Endodermal cell (in vitro differentiated cells): ENCODE data around the gene TNS2. TPM values are rescaled to one million over a fixed set of nuclear protein-coding genes. Genes with fewer than 3 reads are reported as not detected.

ENCODE experiments used
- DNase-seq: peaks from one replicate; pipeline ENCODE4 v3.0.0-alpha.2; 2017
- H3K27ac ChIP-seq: 2 replicates; pipeline ENCODE4 v1.5.1; 2013; ENCODE audit warnings: mild to moderate bottlenecking, low read depth, low read length, moderate library complexity
- H3K27me3 ChIP-seq: 2 replicates; pipeline ENCODE4 v1.6.1; 2013; ENCODE audit warnings: mild to moderate bottlenecking, low read length, moderate library complexity; ENCODE audit not compliant: insufficient read depth, control insufficient read depth, poor library complexity, severe bottlenecking
- H3K36me3 ChIP-seq: 2 replicates; pipeline ENCODE4 v1.7.0; 2013; ENCODE audit warnings: mild to moderate bottlenecking, low read length, moderate library complexity; ENCODE audit not compliant: control insufficient read depth, insufficient read depth
- H3K4me1 ChIP-seq: one replicate; pipeline ENCODE4 v1.7.0; 2013; ENCODE audit warnings: low read length; ENCODE audit not compliant: control insufficient read depth, insufficient read depth
- H3K4me3 ChIP-seq: 2 replicates; pipeline ENCODE4 v1.5.1; 2013; ENCODE audit warnings: mild to moderate bottlenecking, low read length, moderate library complexity
- H3K9ac ChIP-seq: 2 replicates; pipeline ENCODE4 v1.6.1; 2013; ENCODE audit warnings: mild to moderate bottlenecking, low read length, moderate library complexity; ENCODE audit not compliant: poor library complexity, severe bottlenecking; ENCODE audit errors: extremely low read depth
- H3K9me3 ChIP-seq: 2 replicates; pipeline ENCODE4 v1.6.1; 2013; ENCODE audit warnings: mild to moderate bottlenecking, low read length, moderate library complexity; ENCODE audit not compliant: control insufficient read depth
- H3K27ac Mint-ChIP-seq: 2 replicates; pipeline ENCODE4 v1.8.0; 2020; ENCODE audit warnings: mixed read lengths
- H3K27me3 Mint-ChIP-seq: 2 replicates; pipeline ENCODE4 v1.8.0; 2021; ENCODE audit warnings: mild to moderate bottlenecking, mixed read lengths; ENCODE audit not compliant: insufficient read depth
- H3K36me3 Mint-ChIP-seq: 2 replicates; pipeline ENCODE4 v1.8.0; 2020; ENCODE audit warnings: low read depth, mixed read lengths
- H3K4me1 Mint-ChIP-seq: 2 replicates; pipeline ENCODE4 v1.8.0; 2020; ENCODE audit warnings: mixed read lengths
- H3K4me3 Mint-ChIP-seq: 2 replicates; pipeline ENCODE4 v1.8.0; 2020; ENCODE audit warnings: mild to moderate bottlenecking, moderate library complexity, mixed read lengths
- H3K9me3 Mint-ChIP-seq: 2 replicates; pipeline ENCODE4 v1.8.0; 2020; ENCODE audit warnings: mild to moderate bottlenecking, mixed read lengths
- WGBS, 2 experiments: methylation state at CpG; one replicate each; pipeline versions ENCODE4 v1.1.5 to v1.1.7; 2013; ENCODE audit warnings: missing lambda C conversion rate in 2 of 2, mixed read lengths in 1 of 2; ENCODE audit not compliant: insufficient coverage in 1 of 2, insufficient read length in 1 of 2; 5-methylcytosine and 5-hydroxymethylcytosine counted together
- total RNA-seq, 2 donors: library from RNA; stranded (reverse); fragmentation: NEBNext Ultra II Directional in 1 of 2; extraction: Animal tissue kit (Norgen Biotek cat#: 25700) in 1 of 2; gene quantifications; 2 replicates in 1 of 2; 3 replicates in 1 of 2; pipeline ENCODE4 v1.2.1, GENCODE V29; 2021
- TF ChIP-seq, protein P1 (sequence below): fragments of 200-600 bp; sonication (generic); conservative IDR thresholded peaks from 2 replicates; pipeline ENCODE4 v1.5.0; 2021; ENCODE audit warnings: antibody characterized with exemption, mild to moderate bottlenecking

The TNS2 gene
- total RNA-seq, 2 donors from 2014 or later, result 10.2 to 12.6 TPM

GRCh38 chr12:53062977-53063707, 13.3 kb downstream of the TNS2 start:
- no peaks in the 10 kb centered on the region for H3K4me1 ChIP-seq
- TF ChIP-seq, protein P1, sequence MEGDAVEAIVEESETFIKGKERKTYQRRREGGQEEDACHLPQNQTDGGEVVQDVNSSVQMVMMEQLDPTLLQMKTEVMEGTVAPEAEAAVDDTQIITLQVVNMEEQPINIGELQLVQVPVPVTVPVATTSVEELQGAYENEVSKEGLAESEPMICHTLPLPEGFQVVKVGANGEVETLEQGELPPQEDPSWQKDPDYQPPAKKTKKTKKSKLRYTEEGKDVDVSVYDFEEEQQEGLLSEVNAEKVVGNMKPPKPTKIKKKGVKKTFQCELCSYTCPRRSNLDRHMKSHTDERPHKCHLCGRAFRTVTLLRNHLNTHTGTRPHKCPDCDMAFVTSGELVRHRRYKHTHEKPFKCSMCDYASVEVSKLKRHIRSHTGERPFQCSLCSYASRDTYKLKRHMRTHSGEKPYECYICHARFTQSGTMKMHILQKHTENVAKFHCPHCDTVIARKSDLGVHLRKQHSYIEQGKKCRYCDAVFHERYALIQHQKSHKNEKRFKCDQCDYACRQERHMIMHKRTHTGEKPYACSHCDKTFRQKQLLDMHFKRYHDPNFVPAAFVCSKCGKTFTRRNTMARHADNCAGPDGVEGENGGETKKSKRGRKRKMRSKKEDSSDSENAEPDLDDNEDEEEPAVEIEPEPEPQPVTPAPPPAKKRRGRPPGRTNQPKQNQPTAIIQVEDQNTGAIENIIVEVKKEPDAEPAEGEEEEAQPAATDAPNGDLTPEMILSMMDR, result peak; percentile 29
- H3K4me1 Mint-ChIP-seq, result peaks cover 9% of the 10 kb centered on the region
- H3K9me3 Mint-ChIP-seq, result no peaks in the 10 kb centered on the region
- no peaks in the 10 kb centered on the region for H3K9me3 ChIP-seq
- H3K9ac ChIP-seq, result no peak overlapping the region
- H3K27me3 Mint-ChIP-seq, result peaks cover 6% of the 10 kb centered on the region
- H3K36me3 ChIP-seq, result peaks cover 10% of the 10 kb centered on the region
- peak; percentile 45 for DNase-seq
- H3K4me3 Mint-ChIP-seq, result no peak overlapping the region
- H3K27me3 ChIP-seq, result no peaks in the 10 kb centered on the region
- no peak overlapping the region for H3K27ac Mint-ChIP-seq
- WGBS, 2 experiments, result 89 to 92% methylated on average over 11 to 13 of the region's 14 CpGs
- H3K36me3 Mint-ChIP-seq, result peaks cover 22% of the 10 kb centered on the region
- no peak overlapping the region for H3K27ac ChIP-seq
- H3K4me3 ChIP-seq, result no peak overlapping the region

GRCh38 chr12:53063708-53064612, 14.1 kb downstream of the TNS2 start:
- Histone ChIP-seq H3K9me3 (no peaks in the 10 kb centered on the region), H3K4me3 (no peak overlapping the region), H3K27me3 (no peaks in the 10 kb centered on the region), H3K27ac (no peak overlapping the region), H3K9ac (no peak overlapping the region), H3K4me1 (no peaks in the 10 kb centered on the region), H3K36me3 (peaks cover 10% of the 10 kb centered on the region)
- Mint-ChIP-seq H3K4me1 (peaks cover 12% of the 10 kb centered on the region), H3K27me3 (peaks cover 5% of the 10 kb centered on the region), H3K9me3 (no peaks in the 10 kb centered on the region), H3K36me3 (peaks cover 22% of the 10 kb centered on the region), H3K4me3 (no peak overlapping the region), H3K27ac (no peak overlapping the region)
- TF ChIP-seq, protein P1, result no peak
- DNase-seq, result peak; percentile 44
- WGBS, 2 experiments, result 91 to 95% methylated on average over 8 to 13 of the region's 13 CpGs

DNA sequence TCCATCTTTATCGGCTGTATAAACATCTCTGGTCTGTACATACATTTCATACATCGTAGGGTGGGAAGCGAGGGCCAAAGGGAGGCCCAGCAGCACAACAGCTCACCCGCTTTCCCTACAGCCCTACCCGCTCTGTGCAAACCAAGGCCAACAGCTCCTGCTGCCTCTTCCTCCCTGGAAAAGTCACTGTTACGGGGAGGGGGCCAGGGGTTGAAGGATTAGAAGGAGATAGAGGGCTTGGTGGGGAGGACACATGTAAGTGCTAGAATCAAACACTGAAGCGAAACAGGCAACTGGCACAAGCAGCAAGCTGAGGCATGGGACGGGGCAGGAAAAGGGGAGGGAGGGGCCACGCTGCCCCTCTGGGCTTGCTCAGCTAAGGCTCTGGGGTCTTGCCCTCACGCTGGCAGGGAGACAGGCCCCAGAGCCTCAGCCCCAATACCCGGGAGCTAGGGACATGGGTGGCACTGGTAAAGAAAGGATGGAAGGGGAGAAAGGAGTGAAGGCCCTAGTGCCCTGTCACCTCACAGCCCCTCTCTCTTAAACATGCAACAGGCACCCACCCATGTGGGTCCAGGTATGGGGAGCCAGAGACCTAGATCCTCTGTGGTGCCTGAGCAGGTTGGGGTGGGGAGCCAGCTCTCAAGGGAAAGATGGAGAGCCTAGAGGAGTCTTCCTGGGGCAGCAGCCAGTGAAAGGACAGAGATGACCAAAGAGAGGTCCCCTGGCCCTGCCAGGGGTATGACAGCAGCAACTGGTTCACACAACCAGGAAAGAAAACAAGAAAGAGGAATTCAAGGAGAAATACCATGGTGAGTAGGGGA, 15.0 kb downstream of the TNS2 start:
- Histone ChIP-seq H3K27ac (no peak overlapping the region), H3K27me3 (no peaks in the 10 kb centered on the region), H3K4me1 (no peaks in the 10 kb centered on the region), H3K36me3 (peaks cover 10% of the 10 kb centered on the region), H3K4me3 (no peak overlapping the region), H3K9ac (no peak overlapping the region), H3K9me3 (no peaks in the 10 kb centered on the region)
- TF ChIP-seq, protein P1, result no peak
- H3K9me3 Mint-ChIP-seq, result no peaks in the 10 kb centered on the region
- H3K36me3 Mint-ChIP-seq, result peaks cover 22% of the 10 kb centered on the region
- DNase-seq, result peak; percentile 40
- 95 to 97% methylated on average over 5 to 11 of the region's 11 CpGs for WGBS, 2 experiments
- H3K27ac Mint-ChIP-seq, result no peak overlapping the region
- H3K4me3 Mint-ChIP-seq, result no peak overlapping the region
- H3K27me3 Mint-ChIP-seq, result peaks cover 5% of the 10 kb centered on the region
- H3K4me1 Mint-ChIP-seq, result peaks cover 17% of the 10 kb centered on the region
